ENCODE measurements around the gene BLVRB. TPM values are rescaled to one million over a fixed set of nuclear protein-coding genes. Genes with fewer than 3 reads are reported as not detected.
A peak's percentile ranks its signal among the peaks of the same experiment; 100 is the strongest.

Gene BLVRB
- total and polyA plus RNA-seq, 7 donors, result 115 to 232 (median 197) TPM

GRCh38 chr19:40423938-40424337 is 41.6 kb downstream of the BLVRB start:
- intact Hi-C loops (cut with DNase I), result loop anchor here (5.0 to 10.0 kb wide), 4 partner anchors 77 to 178 kb away; partner anchors contain the start of genes AKT2, C19orf47, LTBP4 and PLD3
- no peaks in the 10 kb centered on the region for H3K9me3 ChIP-seq
- DNase-seq, result no peak
- peaks cover 0 to 47% (median 37%) of the 10 kb centered on the region in 4 donors for H3K4me1 ChIP-seq
- H3K4me3 ChIP-seq, result peak overlapping the region in 2 of 4 donors; percentile 74 to 98
- peaks cover 6 to 12% (median 9%) of the 10 kb centered on the region in 4 donors for H3K36me3 ChIP-seq
- TF ChIP-seq EP300 (IDR thresholded peaks at IDR 0.05) (no peak), CTCF (IDR thresholded peaks at IDR 0.05) (no peak), POLR2A (IDR thresholded peaks at IDR 0.05) (no peak), POLR2AphosphoS5 (IDR thresholded peaks at IDR 0.05) (no peak)
- no peaks in the 10 kb centered on the region for H3K27me3 ChIP-seq
- 92 to 93% methylated on average over 6 of the region's 6 CpGs for WGBS, 2 donors
- peak overlapping the region; percentile 95 to 100 (median 99) for H3K27ac ChIP-seq

GRCh38 chr19:40422748-40423566 is 42.6 kb downstream of the BLVRB start:
- no peak for DNase-seq
- peak overlapping the region in 1 of 4 donors; percentile 12 for H3K4me3 ChIP-seq
- intact Hi-C loops (cut with DNase I), result loop anchor here (5.0 to 10.0 kb wide), 4 partner anchors 76 to 179 kb away; partner anchors contain the start of genes AKT2, C19orf47, LTBP4 and PLD3
- peak overlapping the region; percentile 95 to 100 (median 99) for H3K27ac ChIP-seq
- peaks cover 6 to 12% (median 9%) of the 10 kb centered on the region in 4 donors for H3K36me3 ChIP-seq
- peaks cover 0 to 47% (median 37%) of the 10 kb centered on the region in 4 donors for H3K4me1 ChIP-seq
- no peak for TF ChIP-seq CTCF (IDR thresholded peaks at IDR 0.05)
- TF ChIP-seq POLR2A (IDR thresholded peaks at IDR 0.05), result no peak
- no peak for TF ChIP-seq POLR2AphosphoS5 (IDR thresholded peaks at IDR 0.05)
- TF ChIP-seq EP300 (IDR thresholded peaks at IDR 0.05), result no peak
- H3K27me3 ChIP-seq, result no peaks in the 10 kb centered on the region
- 90 to 92% methylated on average over 31 of the region's 31 CpGs for WGBS, 2 donors
- no peaks in the 10 kb centered on the region for H3K9me3 ChIP-seq

- intact Hi-C loops (cut with DNase I), result loop anchor here (1.0 to 10.0 kb wide), 5 partner anchors 22 to 180 kb away; partner anchors contain the start of genes AKT2, C19orf47, LTBP4 and PLD3
- H3K9me3 ChIP-seq, result no peaks in the 10 kb centered on the region
- peak overlapping the region; percentile 95 to 100 (median 99) for H3K27ac ChIP-seq
- H3K4me3 ChIP-seq, result peak overlapping the region in 2 of 4 donors; percentile 67 to 68
- peaks cover 6 to 12% (median 9%) of the 10 kb centered on the region in 4 donors for H3K36me3 ChIP-seq
- TF ChIP-seq POLR2A (IDR thresholded peaks at IDR 0.05) (no peak), EP300 (IDR thresholded peaks at IDR 0.05) (peak in 1 of 4 donors; percentile 59), CTCF (IDR thresholded peaks at IDR 0.05) (no peak), POLR2AphosphoS5 (IDR thresholded peaks at IDR 0.05) (peak; percentile 27 to 87 (median 64))
- WGBS, 2 donors, result 64 to 77% methylated on average over 16 of the region's 16 CpGs
- DNase-seq, result no peak
- H3K4me1 ChIP-seq, result peaks cover 0 to 47% (median 37%) of the 10 kb centered on the region in 4 donors
- H3K27me3 ChIP-seq, result no peaks in the 10 kb centered on the region
These were observed 43.4 kb downstream of the BLVRB start for GRCh38 chr19:40421993-40422747.
